ENCODE data around the gene CECR2.
"Not testable (repeated sequence)": the region's sequence is repeated elsewhere in the genome, so short reads cannot be mapped to it uniquely, and the experiment has no call there.

CECR2 gene

DNA sequence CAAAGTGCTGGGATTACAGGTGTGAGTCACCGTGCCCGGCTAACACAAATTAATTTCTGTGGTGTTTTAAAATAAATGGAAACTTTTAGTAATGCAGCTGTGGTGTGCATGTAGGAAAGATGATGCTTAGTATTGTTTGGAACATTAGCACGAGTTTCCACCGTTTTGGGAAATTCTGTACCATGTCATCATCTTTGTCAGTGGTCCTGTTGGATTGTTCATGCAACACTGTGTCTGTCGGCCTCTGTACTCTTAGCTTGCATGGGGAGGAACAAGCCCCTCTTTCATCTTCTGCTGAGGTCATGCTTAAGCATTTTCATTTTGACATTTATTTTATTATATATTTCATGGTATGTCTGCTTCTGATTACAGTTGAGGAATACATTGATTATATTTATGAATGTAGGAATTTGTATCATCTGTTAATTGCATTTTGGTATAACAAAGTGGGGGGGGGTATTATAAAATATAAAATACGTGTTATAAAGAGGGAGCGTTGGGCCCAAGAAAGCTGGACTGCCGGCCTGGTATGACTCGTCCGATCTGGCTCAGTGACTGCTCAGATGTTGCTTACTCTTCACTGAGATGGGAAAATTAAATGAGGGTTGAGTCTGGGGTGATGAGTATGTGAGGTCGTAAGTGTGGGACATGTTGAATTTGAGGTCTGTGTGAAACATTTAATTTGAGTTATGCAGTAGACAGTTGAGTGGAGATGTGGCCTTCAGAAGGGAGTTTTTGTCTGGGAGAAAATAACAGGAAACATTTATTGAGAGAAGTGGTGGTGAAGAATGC, 28.7 kb downstream of the CECR2 start:
- H3K27ac ChIP-seq: no peak overlapping the region

DNA sequence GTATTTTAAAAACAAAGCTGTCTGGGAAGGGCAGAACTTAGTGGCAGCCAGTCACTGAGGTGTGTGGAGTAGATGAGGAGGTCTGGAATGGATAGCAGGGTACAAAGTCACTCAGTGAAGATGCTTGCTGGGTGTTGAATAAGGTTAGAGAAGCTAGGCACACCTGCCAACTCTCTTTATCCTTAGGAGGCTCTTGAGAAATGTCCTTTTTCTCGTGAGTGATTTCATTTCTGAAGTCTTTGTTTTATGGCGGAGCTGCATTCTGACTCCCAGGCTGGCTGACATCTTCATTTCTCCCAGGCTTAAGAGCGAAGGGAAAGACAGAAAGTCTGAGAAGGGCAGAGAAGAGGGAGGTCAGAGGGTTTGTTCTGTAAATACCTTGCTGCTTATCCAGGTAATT, 31.0 kb downstream of the CECR2 start:
- H3K27ac ChIP-seq: no peak overlapping the region
- DNase-seq (ENCODE audit: low read depth, low spot score): no peak

More for the DNA sequence above, 28.7 kb downstream of the CECR2 start:
- DNase-seq (ENCODE audit: low read depth, low spot score): no peak

DNA sequence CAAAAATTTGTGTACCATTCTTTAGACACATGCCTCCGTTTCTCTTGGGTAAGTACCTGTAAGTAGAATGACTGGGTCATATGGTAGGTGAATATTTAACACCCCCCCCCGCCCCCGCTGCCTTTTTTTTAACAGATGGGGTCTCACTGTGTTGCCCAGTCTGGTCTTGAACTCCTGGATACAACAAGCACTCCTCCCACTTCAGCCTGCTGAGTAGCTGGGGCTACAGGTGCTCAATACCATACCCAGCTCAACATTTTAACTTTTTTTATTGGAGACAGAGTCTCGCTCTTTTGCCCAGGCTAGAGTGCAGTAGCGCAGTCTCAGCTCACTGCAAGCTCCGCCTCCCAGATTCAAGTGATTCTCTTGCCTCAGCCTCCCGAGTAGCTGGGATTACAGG, 32.5 kb downstream of the CECR2 start:
- no peak for DNase-seq (ENCODE audit: low read depth, low spot score)

DNA sequence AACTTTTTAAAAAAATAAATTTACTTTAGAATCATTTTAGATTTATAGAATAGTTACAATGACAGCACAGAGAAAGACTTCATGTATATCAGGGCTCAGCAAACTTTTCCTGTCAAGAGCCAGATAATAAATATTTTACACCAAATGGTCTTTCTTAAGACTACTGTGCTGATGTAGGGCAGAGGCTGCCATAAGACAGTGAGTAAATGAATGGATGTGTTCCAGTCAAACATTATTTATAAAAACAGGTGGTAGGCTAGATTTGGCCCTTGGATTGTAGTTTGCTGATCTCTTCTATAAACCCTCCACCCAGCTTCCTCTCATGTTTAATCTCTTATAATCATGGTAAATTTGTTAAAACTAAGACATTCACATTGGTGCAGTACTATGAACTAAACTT, 33.0 kb downstream of the CECR2 start:
- no peak for DNase-seq (ENCODE audit: low read depth, low spot score)
- H3K27ac ChIP-seq: no peak overlapping the region

More for the DNA sequence above, 32.5 kb downstream of the CECR2 start:
- no peak overlapping the region for H3K27ac ChIP-seq

DNA sequence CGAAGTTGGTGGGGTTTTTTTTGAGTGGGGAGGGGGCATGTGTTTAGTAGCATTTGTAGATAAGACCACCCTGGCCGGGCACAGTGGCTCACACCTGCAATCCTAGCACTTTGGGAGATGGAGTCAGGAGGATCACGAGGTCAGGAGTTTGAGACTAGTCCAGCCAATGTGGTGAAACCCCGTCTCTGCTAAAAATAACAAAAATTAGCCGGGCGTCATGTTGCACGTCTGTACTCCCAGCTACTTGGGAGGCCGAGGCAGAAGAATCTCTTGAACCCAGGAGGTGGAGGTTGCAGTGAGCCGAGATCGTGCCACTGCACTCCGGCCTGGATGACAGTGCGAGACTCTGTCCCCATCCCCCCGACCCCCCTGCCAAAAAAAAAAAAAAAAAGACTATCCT, 34.6 kb downstream of the CECR2 start:
- no peak overlapping the region for H3K27ac ChIP-seq
- no peak for DNase-seq (ENCODE audit: low read depth, low spot score)

DNA sequence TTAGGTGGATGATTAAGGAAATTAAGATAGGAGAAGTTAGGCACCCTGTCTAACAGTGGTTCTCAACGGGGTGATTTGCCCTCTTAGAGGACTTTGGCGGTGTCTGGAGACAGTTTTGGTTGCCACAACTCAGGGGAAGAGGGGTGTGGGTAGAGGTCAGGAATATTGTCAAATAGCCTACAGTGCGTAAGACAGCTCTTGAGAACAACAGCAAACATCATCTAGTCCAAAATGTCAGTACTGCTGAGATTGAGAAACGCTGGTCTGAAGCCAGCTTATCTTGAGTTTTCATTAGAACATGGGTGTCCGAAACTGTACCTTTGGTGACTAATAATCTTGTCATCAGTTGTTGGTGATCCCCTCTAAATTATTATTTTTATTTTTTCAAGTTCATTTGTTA, 38.4 kb downstream of the CECR2 start:
- no peak overlapping the region for H3K27ac ChIP-seq

DNA sequence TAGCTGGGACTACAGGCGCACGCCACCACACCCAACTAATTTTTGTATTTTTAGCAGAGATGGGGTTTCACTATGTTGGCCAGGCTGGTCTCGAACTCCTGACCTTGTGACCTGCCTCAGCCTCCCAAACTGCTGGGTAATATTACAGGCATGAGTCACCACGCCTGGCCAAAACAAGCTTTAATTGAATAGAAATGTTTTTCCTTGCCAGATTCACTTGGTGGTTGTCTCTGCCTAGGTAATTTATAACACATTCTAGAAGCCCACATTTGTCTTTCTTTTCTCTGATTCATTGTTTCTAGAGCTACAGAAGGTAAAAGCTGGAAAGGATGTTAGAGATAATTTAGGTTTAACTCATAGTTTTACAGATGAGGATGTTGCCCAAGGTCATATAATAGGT, 41.3 kb downstream of the CECR2 start:
- H3K27ac ChIP-seq: no peak overlapping the region
- DNase-seq (ENCODE audit: low read depth, low spot score): no peak

More for the DNA sequence above, 38.4 kb downstream of the CECR2 start:
- DNase-seq (ENCODE audit: low read depth, low spot score): no peak

DNA sequence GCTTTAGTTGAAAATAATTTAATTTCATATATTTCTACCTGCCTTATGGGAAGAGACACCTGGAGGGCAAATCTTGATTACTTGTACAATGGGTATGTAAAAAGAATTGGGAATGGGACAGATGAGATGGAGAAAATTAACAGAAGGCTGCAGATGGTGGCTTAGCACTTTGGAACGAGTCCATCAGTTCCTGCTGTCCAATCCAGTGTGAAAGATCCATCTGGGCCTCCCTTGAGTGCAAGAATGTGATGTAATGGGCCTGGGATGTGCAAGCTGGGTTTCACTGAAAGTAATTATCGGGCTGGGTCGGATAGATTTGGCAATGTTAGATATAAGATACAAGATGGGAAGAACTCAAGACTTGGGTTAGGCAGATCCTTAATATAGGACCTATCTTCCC, 42.0 kb downstream of the CECR2 start:
- DNase-seq (ENCODE audit: low read depth, low spot score): no peak
- no peak overlapping the region for H3K27ac ChIP-seq

DNA sequence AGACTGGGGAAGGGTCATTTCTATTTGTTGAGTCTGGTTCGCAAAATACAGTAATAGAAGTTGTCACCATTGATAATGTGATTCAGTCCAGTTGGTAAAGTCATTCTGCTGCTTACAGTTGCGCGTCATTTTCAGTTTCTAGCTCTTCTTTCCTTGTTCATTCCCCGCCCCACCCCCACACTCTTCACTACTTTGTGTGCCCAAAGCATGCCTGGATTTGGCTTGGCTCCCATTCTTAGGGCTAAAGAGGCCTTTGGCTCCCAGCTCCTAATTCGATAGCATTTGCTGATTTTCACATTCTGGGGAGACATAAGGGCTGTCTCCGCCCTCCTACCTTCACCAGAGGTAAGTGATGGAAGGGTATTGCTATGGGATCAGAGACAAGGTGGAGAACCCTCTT, 43.0 kb downstream of the CECR2 start:
- no peak overlapping the region for H3K27ac ChIP-seq
- DNase-seq (ENCODE audit: low read depth, low spot score): no peak

DNA sequence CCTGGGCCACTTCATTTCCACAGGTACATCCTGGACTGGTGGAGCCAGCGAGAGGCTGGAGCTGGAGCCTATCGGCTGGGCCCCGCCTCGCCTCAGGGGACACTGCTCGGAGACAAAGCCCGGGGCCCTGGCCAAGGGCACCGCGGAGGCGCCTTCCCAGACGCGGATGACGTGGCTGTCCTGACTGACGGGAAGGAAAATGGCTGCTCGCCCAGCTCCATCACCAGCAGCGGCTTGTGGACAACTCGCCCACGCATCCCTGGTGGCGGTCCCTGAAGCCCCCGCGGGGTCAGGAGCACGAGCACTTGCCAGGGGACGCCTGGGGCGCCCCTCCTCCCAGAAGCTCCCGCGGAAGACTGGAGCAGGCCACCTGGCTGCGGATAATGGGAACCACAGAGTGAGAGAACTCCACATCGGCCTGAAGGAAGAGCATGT, 49.6 kb downstream of the CECR2 start:
- DNase-seq (ENCODE audit: low read depth, low spot score): no peak
- no peak overlapping the region for H3K27ac ChIP-seq

DNA sequence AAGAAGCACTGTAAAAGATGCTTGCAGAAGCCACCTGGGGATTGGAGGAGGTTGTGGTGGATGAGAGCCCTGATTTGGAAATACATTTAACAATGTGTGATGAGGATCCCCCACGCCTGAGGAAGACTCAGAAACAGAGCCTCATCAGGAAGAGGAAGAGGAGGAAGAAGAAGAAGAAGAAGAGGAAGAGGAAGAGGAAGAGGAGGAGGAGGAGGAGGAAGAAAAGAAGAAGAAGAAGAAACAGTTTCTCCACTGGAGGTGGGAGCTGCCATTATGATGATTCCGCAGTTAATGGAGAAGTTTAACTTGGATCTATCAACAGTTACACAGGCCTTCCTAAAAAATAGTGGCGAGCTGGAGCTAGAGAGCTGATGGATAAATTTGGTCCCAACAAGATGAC, 50.1 kb downstream of the CECR2 start:
- no peak for DNase-seq (ENCODE audit: low read depth, low spot score)
- H3K27ac ChIP-seq: no peak overlapping the region

DNA sequence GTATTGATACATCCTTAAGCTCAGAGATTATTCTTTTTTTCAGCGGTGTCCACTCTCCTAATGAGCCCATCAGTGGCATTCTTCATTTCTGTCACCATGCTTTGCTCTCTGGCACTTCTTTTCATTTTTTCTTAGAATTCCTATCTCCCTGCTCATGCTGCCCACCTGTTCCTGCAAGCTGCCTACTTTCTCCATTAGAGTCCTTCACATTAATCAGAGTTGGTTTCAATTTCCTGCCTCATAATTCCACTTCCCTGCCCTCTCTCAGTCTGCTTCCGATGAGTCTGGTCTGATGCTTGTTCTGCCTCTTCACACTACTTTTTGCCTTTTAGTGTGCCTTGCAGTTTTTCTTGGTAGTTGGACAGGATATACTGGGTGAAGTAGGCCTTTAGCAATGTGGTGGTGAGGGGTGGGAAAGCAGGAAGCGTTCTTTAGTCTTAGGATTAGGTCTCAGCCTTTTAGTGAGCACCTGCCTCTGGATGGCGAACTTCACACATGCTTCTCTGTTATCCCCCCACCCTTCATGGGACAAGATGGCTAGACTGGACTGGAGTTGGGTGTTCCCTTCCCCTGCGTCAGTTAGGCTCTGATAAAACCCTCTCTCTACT, 53.6 kb downstream of the CECR2 start:
- no peak for DNase-seq (ENCODE audit: low read depth, low spot score)
- H3K27ac ChIP-seq: no peak overlapping the region

DNA sequence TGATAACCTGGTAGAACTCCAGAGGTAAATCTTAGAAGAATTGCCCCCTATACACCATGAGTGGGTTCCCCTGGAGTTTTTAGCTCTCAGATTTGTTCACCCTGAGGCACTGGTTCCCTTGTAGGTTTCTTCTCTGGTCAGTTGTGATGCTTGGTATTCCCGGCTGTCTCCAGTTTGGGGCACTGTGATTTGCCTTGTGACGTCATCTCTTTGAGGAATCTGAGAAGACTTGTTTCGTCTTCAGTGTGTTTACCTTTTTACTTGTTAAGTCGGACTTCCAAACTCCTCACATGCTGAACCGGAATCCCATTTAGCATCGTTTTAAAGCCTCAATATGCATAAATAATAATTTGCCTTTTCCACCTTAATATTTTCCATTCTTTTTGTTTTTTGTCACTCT, 54.4 kb downstream of the CECR2 start:
- no peak overlapping the region for H3K27ac ChIP-seq
- DNase-seq (ENCODE audit: low read depth, low spot score): no peak

DNA sequence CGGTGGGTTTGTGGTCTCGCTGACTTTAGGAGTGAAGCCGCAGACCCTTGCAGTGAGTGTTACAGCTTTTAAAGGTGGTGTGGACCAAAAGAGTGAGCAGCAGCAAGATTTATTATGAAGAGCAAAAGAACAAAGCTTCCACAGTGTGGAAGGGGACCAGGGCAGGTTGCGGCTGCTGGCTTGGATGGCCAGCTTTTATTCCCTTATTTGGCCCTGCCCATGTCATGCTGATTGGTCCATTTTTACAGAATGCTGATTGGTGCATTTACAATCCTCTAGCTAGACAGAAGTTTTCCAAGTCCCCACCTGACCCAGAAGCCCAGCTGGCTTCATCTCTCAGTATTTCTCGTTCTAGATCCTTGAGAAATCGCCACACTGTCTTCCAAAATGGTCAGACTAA, 58.3 kb downstream of the CECR2 start:
- DNase-seq (ENCODE audit: low read depth, low spot score); H3K27ac ChIP-seq: not testable (repeated sequence)

DNA sequence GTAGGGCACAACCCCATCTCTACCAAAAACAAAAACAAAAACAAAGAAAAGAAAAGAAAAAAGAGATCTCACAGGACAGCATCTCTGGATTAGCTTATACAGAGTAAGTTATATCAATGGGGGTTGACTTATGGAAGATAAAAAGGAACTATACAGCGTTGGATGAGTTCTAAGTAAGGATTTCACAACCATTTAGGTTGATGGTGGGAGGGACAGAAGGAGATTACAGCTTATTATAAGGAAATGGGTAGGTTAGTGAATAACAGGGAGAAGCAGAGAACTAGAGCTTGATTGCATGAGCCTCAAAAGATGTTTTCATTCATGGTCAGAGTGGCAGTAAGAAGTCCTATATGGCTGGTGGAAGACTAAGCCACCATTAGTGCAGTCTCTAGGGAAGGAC, 60.3 kb downstream of the CECR2 start:
- no peak overlapping the region for H3K27ac ChIP-seq
- DNase-seq (ENCODE audit: low read depth, low spot score): no peak

DNA sequence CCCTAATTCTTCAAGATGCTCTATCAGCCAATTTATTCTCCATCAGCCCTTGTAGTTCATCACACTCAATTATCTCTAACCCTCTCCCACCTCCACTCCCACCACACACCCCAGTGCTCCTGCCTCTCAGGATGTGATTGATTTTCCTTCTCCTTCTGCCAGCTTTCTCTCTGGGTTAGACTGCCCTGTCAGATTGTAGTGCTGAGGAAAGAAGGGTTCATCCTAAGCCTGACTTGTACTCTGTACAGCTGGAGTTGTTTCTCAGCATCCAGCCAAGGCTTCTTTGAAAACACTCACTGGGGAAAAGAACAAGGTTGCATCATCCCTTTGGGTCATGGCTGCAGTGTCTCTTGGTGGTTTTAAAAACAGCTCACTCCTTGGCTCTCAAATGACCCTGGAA, 61.2 kb downstream of the CECR2 start:
- H3K27ac ChIP-seq: no peak overlapping the region
- peak; percentile 27 for DNase-seq (ENCODE audit: low read depth, low spot score)

DNA sequence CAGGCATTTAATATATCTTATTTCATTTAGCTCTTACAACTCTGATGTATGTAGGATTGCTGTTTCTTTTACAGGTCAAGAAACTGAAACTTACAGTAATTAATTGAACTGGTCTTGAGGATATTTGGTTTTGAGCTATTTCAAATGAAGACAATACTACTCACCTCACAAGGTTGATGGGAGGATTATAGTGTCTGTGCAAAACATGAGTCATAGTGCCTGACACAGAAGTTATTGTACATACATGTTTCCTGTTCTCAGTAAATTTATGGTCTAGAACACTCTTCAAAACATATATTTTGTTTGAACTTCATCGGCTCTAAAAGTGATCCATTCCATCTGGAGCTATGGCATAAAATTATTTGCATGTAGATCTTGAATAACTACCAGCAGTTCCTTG, 61.9 kb downstream of the CECR2 start:
- DNase-seq (ENCODE audit: low read depth, low spot score): peak; percentile 65
- peak overlapping the region; percentile 46 for H3K27ac ChIP-seq

DNA sequence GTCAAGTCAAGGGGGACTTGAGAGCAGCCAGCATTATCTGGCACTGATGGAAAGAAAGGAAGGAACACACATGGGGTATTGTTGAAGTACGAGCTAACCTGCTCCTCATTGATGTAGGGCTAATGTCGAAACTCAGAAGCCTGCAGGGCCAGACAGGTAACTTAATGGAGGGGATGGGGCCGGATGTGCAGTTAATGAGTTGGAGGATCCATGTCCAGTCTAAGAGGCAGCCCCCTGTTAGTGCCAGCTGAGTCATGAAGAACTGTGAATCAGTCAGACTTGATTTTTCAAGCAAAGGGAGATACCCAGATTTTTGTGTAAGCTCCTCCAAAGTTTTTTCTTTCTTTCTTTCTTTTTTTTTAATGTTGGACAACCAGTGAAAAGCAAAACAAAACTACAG, 65.6 kb downstream of the CECR2 start:
- no peak overlapping the region for H3K27ac ChIP-seq
- no peak for DNase-seq (ENCODE audit: low read depth, low spot score)

DNA sequence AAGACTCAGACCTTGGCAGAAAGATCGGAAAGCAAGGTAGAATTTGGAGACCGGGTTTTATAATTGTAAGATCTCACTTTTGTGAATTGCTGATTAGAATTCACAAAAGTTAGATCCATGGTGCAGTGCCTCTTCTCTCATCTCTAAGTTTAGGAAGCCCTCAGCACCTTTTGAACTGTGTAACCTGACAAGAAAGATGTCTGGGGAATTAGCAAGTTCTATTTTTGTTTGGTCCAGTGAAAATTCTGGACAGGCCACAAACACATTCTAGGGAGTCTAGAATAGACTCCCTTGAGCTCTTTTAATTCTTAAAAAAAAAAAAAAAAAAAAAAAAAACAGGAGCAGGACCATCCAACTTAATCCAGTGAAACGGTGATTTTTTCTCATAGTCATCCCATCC, 66.1 kb downstream of the CECR2 start:
- no peak overlapping the region for H3K27ac ChIP-seq
- no peak for DNase-seq (ENCODE audit: low read depth, low spot score)

DNA sequence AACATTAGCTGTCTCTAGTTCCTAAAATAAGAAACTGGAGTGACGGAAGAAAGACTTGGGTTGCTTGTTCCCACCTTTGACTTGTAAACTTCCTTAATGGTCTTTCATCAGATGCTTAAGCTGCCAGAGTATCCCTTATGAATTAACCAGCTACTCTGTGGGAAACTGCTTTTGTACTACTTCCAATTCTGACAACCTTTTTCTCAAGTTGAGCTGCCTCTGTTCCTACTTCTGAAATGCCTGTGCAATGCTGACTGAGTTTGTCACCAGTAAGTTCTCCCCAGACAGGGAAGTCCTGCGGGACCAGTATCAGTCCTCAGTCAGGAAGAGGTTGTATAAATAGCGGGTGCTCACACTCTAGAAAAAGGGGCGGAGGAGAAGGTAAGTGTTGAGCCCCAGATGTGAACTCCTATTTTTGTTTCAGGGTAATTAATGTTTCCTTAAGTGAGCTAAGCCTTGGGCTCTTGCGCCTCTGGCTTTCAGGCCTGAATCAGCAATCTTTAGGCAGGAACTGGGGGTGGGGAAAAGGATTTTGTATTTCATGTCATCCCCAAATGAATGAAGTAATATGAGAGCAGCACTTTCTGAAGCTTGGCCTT, 67.2 kb downstream of the CECR2 start:
- H3K27ac ChIP-seq: no peak overlapping the region
- DNase-seq (ENCODE audit: low read depth, low spot score): no peak

DNA sequence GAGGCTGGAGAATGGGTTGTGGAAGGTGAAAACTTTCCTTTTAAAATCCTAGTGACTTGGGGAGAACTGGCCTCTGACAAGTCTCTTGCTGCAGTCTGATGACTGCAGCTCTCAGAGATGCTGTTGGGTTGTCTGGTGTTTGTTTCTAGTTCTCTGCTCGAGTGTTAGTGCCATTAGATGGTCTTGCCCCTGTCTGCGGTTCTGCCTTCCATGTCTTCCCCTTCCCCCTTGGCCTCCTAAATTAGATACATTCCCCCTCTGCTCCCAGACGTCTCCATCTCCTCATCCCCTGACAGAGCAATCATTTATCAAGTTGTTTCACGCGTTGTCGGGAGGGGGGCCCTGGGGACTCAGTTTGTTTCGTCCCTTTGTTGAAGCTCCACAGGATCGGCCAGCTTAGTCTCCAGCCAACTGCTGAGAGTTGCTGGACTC, 67.7 kb downstream of the CECR2 start:
- no peak overlapping the region for H3K27ac ChIP-seq

DNA sequence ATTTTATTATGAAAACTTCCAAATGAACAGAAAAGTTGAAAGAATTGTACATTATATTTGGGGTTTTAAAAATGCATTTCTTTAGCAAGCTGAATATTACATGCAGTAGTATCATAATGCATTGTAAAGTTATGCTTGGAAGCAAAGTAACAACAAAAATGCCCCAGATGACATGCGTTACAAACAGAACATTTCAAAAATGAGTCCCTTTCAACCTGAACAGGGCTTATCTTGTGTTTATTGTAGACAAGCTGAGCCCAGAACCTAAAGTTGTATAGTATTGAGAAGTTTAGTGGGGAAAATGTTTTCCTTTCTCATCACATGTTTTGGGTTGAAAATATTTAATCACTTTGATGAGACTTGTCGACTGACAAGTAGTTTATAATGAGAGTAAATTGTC, 68.8 kb downstream of the CECR2 start:
- DNase-seq (ENCODE audit: low read depth, low spot score): no peak

More for the DNA sequence above, 67.7 kb downstream of the CECR2 start:
- DNase-seq (ENCODE audit: low read depth, low spot score): no peak

More for the DNA sequence above, 68.8 kb downstream of the CECR2 start:
- no peak overlapping the region for H3K27ac ChIP-seq

Data from epithelial cell of prostate (primary cell).